ENCODE data around the gene SYCP2L. TPM values are rescaled to one million over a fixed set of nuclear protein-coding genes. Genes with fewer than 3 reads are reported as not detected.

Gene SYCP2L
- total and polyA plus RNA-seq, 2 experiments from 2014 or later = 10.5 to 11.0 TPM

GRCh38 chr6:10945845-10946244 is 59.0 kb downstream of the SYCP2L start (continued):
- TF ChIP-seq STAT1 (IDR thresholded peaks at IDR 0.05; ENCODE audit: unreplicated experiment) (no peak), ZNF331 (CRISPR knock-in tag; IDR thresholded peaks at IDR 0.05; ENCODE audit: low read depth) (no peak)
- TF ChIP-seq, protein P1, sequence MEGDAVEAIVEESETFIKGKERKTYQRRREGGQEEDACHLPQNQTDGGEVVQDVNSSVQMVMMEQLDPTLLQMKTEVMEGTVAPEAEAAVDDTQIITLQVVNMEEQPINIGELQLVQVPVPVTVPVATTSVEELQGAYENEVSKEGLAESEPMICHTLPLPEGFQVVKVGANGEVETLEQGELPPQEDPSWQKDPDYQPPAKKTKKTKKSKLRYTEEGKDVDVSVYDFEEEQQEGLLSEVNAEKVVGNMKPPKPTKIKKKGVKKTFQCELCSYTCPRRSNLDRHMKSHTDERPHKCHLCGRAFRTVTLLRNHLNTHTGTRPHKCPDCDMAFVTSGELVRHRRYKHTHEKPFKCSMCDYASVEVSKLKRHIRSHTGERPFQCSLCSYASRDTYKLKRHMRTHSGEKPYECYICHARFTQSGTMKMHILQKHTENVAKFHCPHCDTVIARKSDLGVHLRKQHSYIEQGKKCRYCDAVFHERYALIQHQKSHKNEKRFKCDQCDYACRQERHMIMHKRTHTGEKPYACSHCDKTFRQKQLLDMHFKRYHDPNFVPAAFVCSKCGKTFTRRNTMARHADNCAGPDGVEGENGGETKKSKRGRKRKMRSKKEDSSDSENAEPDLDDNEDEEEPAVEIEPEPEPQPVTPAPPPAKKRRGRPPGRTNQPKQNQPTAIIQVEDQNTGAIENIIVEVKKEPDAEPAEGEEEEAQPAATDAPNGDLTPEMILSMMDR (conservative IDR thresholded peaks at IDR 0.05; ENCODE audit: low read depth in 2 of 2) = no peak

DNA sequence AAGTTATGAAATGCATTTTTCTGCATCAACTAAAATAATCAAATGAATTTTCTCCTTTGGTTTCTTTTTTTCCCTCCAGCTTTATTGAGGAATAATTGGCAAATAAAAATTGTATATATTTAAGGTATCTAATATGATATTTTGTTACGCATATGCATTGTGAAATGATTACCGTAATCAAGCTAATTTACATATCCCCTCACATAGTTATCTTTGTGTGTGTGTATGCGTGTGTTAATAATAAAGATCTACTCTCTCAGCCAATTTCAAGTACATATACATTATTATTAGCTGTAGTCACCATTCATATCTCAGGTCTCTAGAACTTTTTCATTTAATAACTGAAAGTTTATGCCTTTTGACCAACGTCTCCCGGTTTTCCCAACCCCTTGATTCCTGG is 61.1 kb downstream of the SYCP2L start:
- Histone ChIP-seq H3K27ac (ENCODE audit: low read depth) (no peak overlapping the region), H3K9me2 (ENCODE audit: insufficient read depth) (no peaks in the 10 kb centered on the region), H4K20me1 (replicated peaks; ENCODE audit: insufficient read depth) (no peaks in the 10 kb centered on the region), H3K4me1 (ENCODE audit: insufficient read depth) (no peaks in the 10 kb centered on the region), H3K27me3 (ENCODE audit: insufficient read depth) (no peaks in the 10 kb centered on the region), H3K4me2 (no peak overlapping the region), H3K4me3 (no peak overlapping the region), H3F3A (replicated peaks; ENCODE audit: low read depth) (no peaks in the 10 kb centered on the region), H3K79me2 (replicated peaks; ENCODE audit: insufficient read depth) (no peaks in the 10 kb centered on the region), H3K36me3 (ENCODE audit: insufficient read depth) (no peaks in the 10 kb centered on the region), H2AFZ (no peak overlapping the region)
- H3K27ac Mint-ChIP-seq = no peak overlapping the region
- no peaks in the 10 kb centered on the region for H3K4me1 Mint-ChIP-seq
- H3K36me3 Mint-ChIP-seq (ENCODE audit: low read depth) = no peaks in the 10 kb centered on the region
- H3K9me3 Mint-ChIP-seq = no peaks in the 10 kb centered on the region
- ATAC-seq (no peak), DNase-seq (ENCODE audit: low spot score) (no peak)
- H3K27me3 Mint-ChIP-seq (ENCODE audit: insufficient read depth, low read depth, poor library complexity) = peaks cover 3% of the 10 kb centered on the region
- H3K4me3 Mint-ChIP-seq = no peak overlapping the region
- TF ChIP-seq JUNB (IDR thresholded peaks at IDR 0.05; ENCODE audit: unreplicated experiment) (no peak), ZNF114 (CRISPR knock-in tag; IDR thresholded peaks at IDR 0.05) (no peak), POLR2AphosphoS5 (IDR thresholded peaks at IDR 0.05; ENCODE audit: low read depth) (no peak), EZH2phosphoT487 (IDR thresholded peaks at IDR 0.05; ENCODE audit: unreplicated experiment) (no peak), ETS1 (IDR thresholded peaks at IDR 0.05) (no peak), EZH2 (IDR thresholded peaks at IDR 0.05; ENCODE audit: low read depth, unreplicated experiment) (no peak)
- TF ChIP-seq, protein P1 (conservative IDR thresholded peaks at IDR 0.05; ENCODE audit: low read depth in 2 of 2) = no peak
- TF ChIP-seq, protein P2, sequence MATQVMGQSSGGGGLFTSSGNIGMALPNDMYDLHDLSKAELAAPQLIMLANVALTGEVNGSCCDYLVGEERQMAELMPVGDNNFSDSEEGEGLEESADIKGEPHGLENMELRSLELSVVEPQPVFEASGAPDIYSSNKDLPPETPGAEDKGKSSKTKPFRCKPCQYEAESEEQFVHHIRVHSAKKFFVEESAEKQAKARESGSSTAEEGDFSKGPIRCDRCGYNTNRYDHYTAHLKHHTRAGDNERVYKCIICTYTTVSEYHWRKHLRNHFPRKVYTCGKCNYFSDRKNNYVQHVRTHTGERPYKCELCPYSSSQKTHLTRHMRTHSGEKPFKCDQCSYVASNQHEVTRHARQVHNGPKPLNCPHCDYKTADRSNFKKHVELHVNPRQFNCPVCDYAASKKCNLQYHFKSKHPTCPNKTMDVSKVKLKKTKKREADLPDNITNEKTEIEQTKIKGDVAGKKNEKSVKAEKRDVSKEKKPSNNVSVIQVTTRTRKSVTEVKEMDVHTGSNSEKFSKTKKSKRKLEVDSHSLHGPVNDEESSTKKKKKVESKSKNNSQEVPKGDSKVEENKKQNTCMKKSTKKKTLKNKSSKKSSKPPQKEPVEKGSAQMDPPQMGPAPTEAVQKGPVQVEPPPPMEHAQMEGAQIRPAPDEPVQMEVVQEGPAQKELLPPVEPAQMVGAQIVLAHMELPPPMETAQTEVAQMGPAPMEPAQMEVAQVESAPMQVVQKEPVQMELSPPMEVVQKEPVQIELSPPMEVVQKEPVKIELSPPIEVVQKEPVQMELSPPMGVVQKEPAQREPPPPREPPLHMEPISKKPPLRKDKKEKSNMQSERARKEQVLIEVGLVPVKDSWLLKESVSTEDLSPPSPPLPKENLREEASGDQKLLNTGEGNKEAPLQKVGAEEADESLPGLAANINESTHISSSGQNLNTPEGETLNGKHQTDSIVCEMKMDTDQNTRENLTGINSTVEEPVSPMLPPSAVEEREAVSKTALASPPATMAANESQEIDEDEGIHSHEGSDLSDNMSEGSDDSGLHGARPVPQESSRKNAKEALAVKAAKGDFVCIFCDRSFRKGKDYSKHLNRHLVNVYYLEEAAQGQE (IDR thresholded peaks at IDR 0.05; ENCODE audit: unreplicated experiment) = no peak
- TF ChIP-seq, protein P3, sequence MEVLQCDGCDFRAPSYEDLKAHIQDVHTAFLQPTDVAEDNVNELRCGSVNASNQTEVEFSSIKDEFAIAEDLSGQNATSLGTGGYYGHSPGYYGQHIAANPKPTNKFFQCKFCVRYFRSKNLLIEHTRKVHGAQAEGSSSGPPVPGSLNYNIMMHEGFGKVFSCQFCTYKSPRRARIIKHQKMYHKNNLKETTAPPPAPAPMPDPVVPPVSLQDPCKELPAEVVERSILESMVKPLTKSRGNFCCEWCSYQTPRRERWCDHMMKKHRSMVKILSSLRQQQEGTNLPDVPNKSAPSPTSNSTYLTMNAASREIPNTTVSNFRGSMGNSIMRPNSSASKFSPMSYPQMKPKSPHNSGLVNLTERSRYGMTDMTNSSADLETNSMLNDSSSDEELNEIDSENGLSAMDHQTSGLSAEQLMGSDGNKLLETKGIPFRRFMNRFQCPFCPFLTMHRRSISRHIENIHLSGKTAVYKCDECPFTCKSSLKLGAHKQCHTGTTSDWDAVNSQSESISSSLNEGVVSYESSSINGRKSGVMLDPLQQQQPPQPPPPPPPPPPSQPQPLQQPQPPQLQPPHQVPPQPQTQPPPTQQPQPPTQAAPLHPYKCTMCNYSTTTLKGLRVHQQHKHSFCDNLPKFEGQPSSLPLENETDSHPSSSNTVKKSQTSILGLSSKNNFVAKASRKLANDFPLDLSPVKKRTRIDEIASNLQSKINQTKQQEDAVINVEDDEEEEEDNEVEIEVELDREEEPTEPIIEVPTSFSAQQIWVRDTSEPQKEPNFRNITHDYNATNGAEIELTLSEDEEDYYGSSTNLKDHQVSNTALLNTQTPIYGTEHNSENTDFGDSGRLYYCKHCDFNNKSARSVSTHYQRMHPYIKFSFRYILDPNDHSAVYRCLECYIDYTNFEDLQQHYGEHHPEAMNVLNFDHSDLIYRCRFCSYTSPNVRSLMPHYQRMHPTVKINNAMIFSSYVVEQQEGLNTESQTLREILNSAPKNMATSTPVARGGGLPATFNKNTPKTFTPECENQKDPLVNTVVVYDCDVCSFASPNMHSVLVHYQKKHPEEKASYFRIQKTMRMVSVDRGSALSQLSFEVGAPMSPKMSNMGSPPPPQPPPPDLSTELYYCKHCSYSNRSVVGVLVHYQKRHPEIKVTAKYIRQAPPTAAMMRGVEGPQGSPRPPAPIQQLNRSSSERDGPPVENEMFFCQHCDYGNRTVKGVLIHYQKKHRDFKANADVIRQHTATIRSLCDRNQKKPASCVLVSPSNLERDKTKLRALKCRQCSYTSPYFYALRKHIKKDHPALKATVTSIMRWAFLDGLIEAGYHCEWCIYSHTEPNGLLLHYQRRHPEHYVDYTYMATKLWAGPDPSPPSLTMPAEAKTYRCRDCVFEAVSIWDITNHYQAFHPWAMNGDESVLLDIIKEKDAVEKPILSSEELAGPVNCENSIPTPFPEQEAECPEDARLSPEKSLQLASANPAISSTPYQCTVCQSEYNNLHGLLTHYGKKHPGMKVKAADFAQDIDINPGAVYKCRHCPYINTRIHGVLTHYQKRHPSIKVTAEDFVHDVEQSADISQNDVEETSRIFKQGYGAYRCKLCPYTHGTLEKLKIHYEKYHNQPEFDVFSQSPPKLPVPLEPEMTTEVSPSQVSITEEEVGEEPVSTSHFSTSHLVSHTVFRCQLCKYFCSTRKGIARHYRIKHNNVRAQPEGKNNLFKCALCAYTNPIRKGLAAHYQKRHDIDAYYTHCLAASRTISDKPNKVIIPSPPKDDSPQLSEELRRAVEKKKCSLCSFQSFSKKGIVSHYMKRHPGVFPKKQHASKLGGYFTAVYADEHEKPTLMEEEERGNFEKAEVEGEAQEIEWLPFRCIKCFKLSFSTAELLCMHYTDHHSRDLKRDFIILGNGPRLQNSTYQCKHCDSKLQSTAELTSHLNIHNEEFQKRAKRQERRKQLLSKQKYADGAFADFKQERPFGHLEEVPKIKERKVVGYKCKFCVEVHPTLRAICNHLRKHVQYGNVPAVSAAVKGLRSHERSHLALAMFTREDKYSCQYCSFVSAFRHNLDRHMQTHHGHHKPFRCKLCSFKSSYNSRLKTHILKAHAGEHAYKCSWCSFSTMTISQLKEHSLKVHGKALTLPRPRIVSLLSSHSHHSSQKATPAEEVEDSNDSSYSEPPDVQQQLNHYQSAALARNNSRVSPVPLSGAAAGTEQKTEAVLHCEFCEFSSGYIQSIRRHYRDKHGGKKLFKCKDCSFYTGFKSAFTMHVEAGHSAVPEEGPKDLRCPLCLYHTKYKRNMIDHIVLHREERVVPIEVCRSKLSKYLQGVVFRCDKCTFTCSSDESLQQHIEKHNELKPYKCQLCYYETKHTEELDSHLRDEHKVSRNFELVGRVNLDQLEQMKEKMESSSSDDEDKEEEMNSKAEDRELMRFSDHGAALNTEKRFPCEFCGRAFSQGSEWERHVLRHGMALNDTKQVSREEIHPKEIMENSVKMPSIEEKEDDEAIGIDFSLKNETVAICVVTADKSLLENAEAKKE (CRISPR knock-in tag; IDR thresholded peaks at IDR 0.05) = no peak
